GM19463 (cell line): ENCODE data around the gene PKN1.
A peak's percentile ranks its signal among the peaks of the same experiment; 100 is the strongest.
"Not testable (repeated sequence)": the region's sequence is repeated elsewhere in the genome, so short reads cannot be mapped to it uniquely, and the experiment has no call there.

Experiments used
- ATAC-seq: cut with Tn5 transposase; IDR thresholded peaks from one replicate; pipeline ENCODE4 v1.9.1; 2021; ENCODE audit warnings: mild to moderate bottlenecking, moderate library complexity; ENCODE audit not compliant: unreplicated experiment

Gene PKN1

GRCh38 chr19:14428882-14429416 lies 4.2 kb upstream of the PKN1 start:
- ATAC-seq = no peak

- no peak for ATAC-seq
Observed at GRCh38 chr19:14430712-14431111, 2.4 kb upstream of the PKN1 start.

GRCh38 chr19:14433554-14434501 lies 722 bp downstream of the PKN1 start:
- no peak for ATAC-seq

- ATAC-seq = no peak
Observed at GRCh38 chr19:14434543-14435319, 1.6 kb downstream of the PKN1 start.

GRCh38 chr19:14435320-14436050 lies 2.4 kb downstream of the PKN1 start:
- ATAC-seq = no peak

GRCh38 chr19:14437578-14438140 lies 4.6 kb downstream of the PKN1 start:
- no peak for ATAC-seq

- ATAC-seq = no peak
Observed at GRCh38 chr19:14439014-14439413, 5.9 kb downstream of the PKN1 start.

GRCh38 chr19:14440049-14440448 lies 6.9 kb downstream of the PKN1 start:
- ATAC-seq = peak; percentile 88

- ATAC-seq = no peak
Observed at GRCh38 chr19:14441041-14441938, 8.2 kb downstream of the PKN1 start.

GRCh38 chr19:14442891-14443631 lies 10.0 kb downstream of the PKN1 start:
- ATAC-seq = no peak

GRCh38 chr19:14443632-14444216 lies 10.6 kb downstream of the PKN1 start:
- no peak for ATAC-seq

GRCh38 chr19:14446336-14447036 lies 13.4 kb downstream of the PKN1 start:
- ATAC-seq = no peak

- no peak for ATAC-seq
Observed at GRCh38 chr19:14449321-14449720, 16.2 kb downstream of the PKN1 start.

- no peak for ATAC-seq
Observed at GRCh38 chr19:14450168-14450874, 17.2 kb downstream of the PKN1 start.

- ATAC-seq = no peak
Observed at GRCh38 chr19:14450876-14451275, 17.8 kb downstream of the PKN1 start.

GRCh38 chr19:14452303-14452702 lies 19.2 kb downstream of the PKN1 start:
- not testable (repeated sequence) for ATAC-seq

GRCh38 chr19:14459703-14460102 lies 26.6 kb downstream of the PKN1 start:
- no peak for ATAC-seq
